GM08714 (cell line): ENCODE measurements around the gene GEMIN4.
"Not testable (repeated sequence)": the region's sequence is repeated elsewhere in the genome, so short reads cannot be mapped to it uniquely, and the experiment has no call there.

Source experiments
- H3K4me3 ChIP-seq: fragments of 200-500 bp; sonication (Bioruptor generic); 2 replicates; pipeline ENCODE4 v1.5.1; 2014; ENCODE audit warnings: mild to moderate bottlenecking, low read length, inconsistent platforms
- ZNF274 ChIP-seq: IDR thresholded peaks from 2 replicates; pipeline ENCODE4 v1.6.1; 2012; ENCODE audit warnings: mild to moderate bottlenecking, low read depth, low read length

Gene GEMIN4

DNA sequence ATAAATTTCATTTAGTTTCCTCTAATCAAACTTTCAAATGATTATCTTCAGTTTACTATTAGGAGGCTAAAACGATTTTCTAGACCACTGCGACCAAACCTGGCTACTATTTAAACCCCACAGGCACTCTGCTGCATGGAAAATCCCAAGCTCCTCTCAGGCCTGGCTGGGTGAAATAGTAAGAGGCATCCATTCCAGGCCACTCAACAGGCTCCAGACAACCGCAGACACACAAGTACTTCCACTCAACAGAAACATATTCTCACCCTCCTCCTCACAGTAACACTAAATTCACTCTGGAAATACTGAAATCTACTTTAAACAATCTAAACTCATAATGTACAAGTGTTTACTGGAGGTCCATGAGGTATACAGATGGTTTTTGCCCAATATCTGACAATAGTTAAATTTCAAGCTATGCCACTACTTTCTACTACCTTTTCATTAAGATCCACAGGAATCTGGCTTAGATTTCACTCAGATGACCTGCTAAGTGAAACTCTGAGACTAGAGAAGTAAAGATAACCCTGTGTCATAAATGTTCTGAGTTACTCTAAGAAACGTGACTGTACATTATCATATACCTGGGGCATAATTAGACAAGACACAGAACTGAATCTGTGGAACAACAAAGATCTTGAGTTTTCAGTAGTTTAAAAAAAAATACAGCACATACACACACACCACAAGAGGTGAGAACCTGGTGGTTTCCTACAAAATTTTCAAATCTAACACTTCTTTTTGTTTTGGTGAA, 47.8 kb downstream of the GEMIN4 start:
- no peak overlapping the region for H3K4me3 ChIP-seq
- TF ChIP-seq ZNF274: no peak

DNA sequence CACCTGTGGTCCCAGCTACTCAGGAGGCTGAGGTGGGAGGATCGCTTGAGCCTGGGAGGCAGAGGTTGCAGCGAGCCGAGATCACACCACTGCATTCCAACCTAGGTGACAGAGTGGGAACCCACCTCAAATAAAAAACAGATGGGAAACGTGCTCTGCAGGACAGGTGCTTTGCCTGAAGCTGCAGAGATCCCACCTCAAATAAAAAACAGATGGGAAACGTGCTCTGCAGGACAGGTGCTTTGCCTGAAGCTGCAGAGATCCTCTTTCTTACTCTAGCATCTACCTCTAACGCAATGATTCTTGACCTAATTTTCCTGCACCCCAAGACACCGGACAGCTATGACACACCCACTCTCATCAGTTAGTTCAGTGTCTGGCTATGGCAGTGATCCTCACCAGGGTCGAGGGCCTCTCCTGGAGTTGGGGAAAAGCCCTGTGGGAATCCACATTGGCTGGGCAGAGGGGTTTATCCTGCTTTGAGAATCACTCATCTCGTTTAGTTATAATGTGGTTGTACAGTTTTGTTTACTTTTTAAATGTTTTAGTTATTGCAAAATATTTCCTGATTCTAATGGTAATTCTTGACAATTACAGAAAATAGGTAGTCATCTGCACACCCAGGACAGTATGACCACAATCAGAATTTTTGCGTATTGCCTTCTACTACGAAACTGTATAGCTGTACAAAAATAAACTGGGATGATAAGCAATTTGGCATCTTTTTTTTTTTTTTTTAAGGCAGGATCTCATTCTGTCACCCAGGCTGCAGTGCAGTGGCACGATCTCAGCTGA, 48.8 kb downstream of the GEMIN4 start:
- H3K4me3 ChIP-seq: no peak overlapping the region
- TF ChIP-seq ZNF274: no peak

DNA sequence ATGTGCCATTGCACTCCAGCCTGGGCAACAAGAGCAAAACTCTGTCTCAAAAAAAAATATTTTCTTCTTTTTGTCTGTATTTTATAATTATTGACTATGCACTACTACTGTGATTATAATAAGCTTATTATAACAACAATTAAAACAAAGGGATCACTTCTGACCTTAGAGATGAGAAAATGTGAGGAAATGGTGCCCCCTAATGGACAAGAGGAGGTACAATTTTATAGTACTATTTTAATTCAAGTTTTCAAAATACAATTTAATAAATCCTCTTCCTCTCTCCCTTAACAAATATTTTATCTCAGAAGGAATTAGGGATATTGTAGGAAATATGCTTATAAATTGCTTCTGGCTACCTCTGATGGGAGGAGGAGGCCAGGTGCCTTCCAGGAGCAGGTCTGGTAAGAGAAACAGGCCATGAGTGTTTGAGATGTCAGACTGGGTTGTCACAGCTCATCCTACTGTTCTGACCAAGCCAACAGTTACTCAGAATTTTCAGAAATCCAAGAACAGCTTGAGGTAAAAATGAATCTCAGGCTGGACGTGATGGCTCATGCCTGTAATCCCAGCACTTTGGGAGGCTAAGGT, 51.5 kb downstream of the GEMIN4 start:
- no peak overlapping the region for H3K4me3 ChIP-seq
- no peak for TF ChIP-seq ZNF274

DNA sequence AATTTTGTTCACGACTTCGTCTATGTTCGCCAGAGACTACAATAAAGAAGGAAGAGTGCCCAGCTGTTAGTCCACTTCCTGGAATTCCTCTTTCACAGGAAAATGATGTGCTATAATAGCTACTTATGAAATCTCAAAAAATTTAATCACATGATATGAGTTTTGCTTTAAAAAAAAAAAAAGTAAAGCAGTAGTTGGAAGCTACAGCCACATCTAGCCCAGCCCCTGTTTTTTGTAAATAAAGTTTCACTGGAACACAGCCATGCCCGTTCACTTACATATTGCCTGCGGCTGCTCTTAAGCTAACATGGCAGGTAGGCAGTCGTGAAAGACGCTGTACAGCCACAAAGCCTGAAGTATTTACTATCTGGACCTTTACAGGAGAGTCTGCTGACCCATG, 52.7 kb downstream of the GEMIN4 start:
- H3K4me3 ChIP-seq: no peak overlapping the region
- TF ChIP-seq ZNF274: no peak

DNA sequence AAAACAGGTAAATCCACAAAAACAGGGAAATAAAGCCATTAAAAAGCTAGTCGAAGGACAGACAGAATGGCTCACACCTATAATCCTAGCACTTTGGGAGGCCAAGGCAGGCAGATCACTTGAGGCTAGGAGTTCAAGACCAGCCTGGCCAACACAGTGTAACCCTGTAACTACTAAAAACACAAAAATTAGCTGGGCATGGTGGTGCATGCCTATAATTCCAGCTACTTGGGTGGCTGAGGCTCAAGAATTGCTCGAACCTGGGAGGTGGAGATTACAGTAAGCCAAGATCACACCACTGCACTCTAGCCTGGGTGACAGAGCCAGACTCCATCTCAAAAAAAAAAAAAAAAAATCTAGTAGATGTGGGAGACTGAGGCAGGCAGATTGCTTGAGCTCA, 54.0 kb downstream of the GEMIN4 start:
- H3K4me3 ChIP-seq: not testable (repeated sequence)

DNA sequence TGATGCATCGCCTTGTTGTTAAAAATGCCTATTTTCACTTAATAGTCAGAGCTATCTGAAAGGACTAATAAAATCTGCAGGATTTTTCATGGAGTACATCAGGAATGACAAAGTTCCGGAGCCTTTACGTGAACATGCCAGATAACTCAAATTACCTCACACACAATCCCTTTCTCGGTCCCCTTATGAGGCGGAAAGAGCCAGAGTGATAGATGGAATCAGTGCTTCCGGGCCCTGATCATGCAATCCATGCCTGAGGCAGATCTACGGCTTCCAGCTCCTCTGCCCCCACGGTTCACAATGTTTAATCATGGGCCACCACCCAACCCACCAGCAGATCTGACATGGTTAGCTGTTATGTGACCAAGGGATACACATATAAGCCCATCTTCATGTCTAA, 54.4 kb downstream of the GEMIN4 start:
- no peak for TF ChIP-seq ZNF274
- H3K4me3 ChIP-seq: no peak overlapping the region

DNA sequence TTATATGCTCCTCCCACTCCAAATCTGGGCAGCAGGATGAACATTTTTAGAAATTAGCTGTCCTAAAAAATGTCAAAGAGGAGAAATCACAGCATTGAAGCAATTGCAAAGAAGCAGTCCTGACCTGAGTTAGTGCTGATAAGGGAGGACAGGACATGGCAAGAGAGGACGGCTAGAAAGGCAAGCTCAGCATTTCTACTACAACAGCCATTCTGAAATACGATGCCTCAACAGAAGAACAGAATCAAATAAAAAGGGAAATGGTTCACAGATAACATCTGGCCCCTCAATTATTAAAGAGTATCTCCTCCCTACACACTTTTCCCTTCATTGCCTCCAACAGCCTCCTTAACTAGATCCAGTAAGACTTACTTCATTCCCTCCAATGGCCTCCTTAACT, 55.7 kb downstream of the GEMIN4 start:
- TF ChIP-seq ZNF274: no peak
- H3K4me3 ChIP-seq: no peak overlapping the region
